Upper lobe of right lung (tissue), 1 donor: ENCODE results near the gene SLC39A11. TPM values are rescaled to one million over a fixed set of nuclear protein-coding genes. Genes with fewer than 3 reads are reported as not detected.

Source experiments
- ATAC-seq: fragments of 200-7000 bp; cut with Tn5 transposase; one replicate; pipeline ENCODE4 v1.9.1; 2020; ENCODE audit warnings: mild to moderate bottlenecking, moderate library complexity
- DNase-seq: peaks from one replicate; pipeline ENCODE4 v3.0.0-alpha.2; 2020
- H3K27ac ChIP-seq: fragments of 200-600 bp; one replicate; pipeline ENCODE4 v1.8.0; 2022
- H3K27me3 ChIP-seq: fragments of 200-600 bp; one replicate; pipeline ENCODE4 v1.8.0; 2022; ENCODE audit warnings: mild to moderate bottlenecking
- H3K36me3 ChIP-seq: fragments of 200-600 bp; one replicate; pipeline ENCODE4 v1.8.0; 2022
- H3K4me1 ChIP-seq: fragments of 200-600 bp; one replicate; pipeline ENCODE4 v1.8.0; 2022
- H3K4me3 ChIP-seq: fragments of 200-600 bp; one replicate; pipeline ENCODE4 v1.8.0; 2022; ENCODE audit warnings: mild to moderate bottlenecking
- H3K9me3 ChIP-seq: fragments of 200-600 bp; one replicate; pipeline ENCODE4 v1.8.0; 2022
- intact Hi-C: fragments of 100-400 bp; cut with DNase I; formaldehyde crosslinking; loops from one replicate; pipeline ENCODE4 v1.11.0; 2022
- total RNA-seq: library from RNA; stranded (reverse); fragmentation: NEBNext Ultra II Directional; extraction: Animal tissue kit (Norgen Biotek cat#: 25700); gene quantifications from one replicate; pipeline ENCODE4 v1.2.1, GENCODE V29; 2021
- TF ChIP-seq, protein P1 (sequence below): fragments of 200-600 bp; IDR thresholded peaks from one replicate; pipeline ENCODE4 v1.8.0; 2022; ENCODE audit warnings: antibody characterized with exemption
- donor health status: DM: no; HTN: yes; CAD: no; lungs with severe emphysema.

Gene SLC39A11
- total RNA-seq, 1 donor from 2014 or later, result 33.7 TPM

GRCh38 chr17:72843591-72843990, 248.9 kb downstream of the SLC39A11 start:
- DNase-seq (no peak), ATAC-seq (no peak)
- TF ChIP-seq, protein P1, sequence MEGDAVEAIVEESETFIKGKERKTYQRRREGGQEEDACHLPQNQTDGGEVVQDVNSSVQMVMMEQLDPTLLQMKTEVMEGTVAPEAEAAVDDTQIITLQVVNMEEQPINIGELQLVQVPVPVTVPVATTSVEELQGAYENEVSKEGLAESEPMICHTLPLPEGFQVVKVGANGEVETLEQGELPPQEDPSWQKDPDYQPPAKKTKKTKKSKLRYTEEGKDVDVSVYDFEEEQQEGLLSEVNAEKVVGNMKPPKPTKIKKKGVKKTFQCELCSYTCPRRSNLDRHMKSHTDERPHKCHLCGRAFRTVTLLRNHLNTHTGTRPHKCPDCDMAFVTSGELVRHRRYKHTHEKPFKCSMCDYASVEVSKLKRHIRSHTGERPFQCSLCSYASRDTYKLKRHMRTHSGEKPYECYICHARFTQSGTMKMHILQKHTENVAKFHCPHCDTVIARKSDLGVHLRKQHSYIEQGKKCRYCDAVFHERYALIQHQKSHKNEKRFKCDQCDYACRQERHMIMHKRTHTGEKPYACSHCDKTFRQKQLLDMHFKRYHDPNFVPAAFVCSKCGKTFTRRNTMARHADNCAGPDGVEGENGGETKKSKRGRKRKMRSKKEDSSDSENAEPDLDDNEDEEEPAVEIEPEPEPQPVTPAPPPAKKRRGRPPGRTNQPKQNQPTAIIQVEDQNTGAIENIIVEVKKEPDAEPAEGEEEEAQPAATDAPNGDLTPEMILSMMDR, result no peak
- H3K27ac ChIP-seq, result no peak overlapping the region
- H3K36me3 ChIP-seq, result no peaks in the 10 kb centered on the region
- H3K27me3 ChIP-seq, result no peaks in the 10 kb centered on the region
- H3K4me1 ChIP-seq, result no peaks in the 10 kb centered on the region
- intact Hi-C loops, result no loop called here
- H3K4me3 ChIP-seq, result no peak overlapping the region
- no peaks in the 10 kb centered on the region for H3K9me3 ChIP-seq

- Histone ChIP-seq H3K4me1 (no peaks in the 10 kb centered on the region), H3K27me3 (no peaks in the 10 kb centered on the region), H3K36me3 (no peaks in the 10 kb centered on the region), H3K9me3 (no peaks in the 10 kb centered on the region), H3K4me3 (no peak overlapping the region), H3K27ac (no peak overlapping the region)
- TF ChIP-seq, protein P1, result no peak
- ATAC-seq, result no peak
- no peak for DNase-seq
- intact Hi-C loops, result no loop called here
Observed at GRCh38 chr17:72840019-72840418, 252.5 kb downstream of the SLC39A11 start.

DNA sequence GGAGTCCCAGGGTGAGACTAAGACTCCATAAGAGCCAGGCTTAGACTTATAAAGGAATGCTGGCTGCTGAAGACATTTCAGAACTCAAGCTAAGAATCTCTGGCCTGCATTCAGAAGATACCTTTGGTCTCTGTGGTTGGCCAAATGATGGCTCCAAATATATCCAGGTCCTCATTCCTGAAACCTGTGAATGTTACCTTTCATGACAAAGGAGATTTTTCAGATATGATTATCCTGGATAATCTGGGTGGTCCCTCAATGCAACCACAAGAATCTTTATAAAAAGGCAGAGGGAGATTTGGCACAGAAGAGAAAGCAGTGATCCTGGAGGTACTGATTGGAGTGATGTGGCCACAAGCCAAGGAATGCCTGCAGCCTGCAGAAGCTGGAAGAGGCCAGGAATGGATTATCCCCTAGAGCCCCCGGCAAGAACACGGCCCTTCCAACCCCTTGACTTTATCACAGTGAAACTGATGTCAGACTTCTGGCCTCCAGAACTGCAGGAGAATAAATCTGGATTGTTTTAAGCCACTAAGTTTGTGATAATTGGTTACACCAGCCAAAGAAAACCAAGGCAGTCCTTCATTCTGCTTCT, 253.3 kb downstream of the SLC39A11 start:
- no peak for ATAC-seq
- no peaks in the 10 kb centered on the region for H3K27me3 ChIP-seq
- no peak overlapping the region for H3K4me3 ChIP-seq
- H3K4me1 ChIP-seq, result no peaks in the 10 kb centered on the region
- no peaks in the 10 kb centered on the region for H3K9me3 ChIP-seq
- DNase-seq, result no peak
- TF ChIP-seq, protein P1, result no peak
- intact Hi-C loops, result no loop called here
- H3K36me3 ChIP-seq, result no peaks in the 10 kb centered on the region
- no peak overlapping the region for H3K27ac ChIP-seq

GRCh38 chr17:72838581-72838980, 253.9 kb downstream of the SLC39A11 start:
- DNase-seq, result no peak
- TF ChIP-seq, protein P1, result no peak
- H3K9me3 ChIP-seq, result no peaks in the 10 kb centered on the region
- intact Hi-C loops, result no loop called here
- H3K4me3 ChIP-seq, result no peak overlapping the region
- ATAC-seq, result no peak
- no peaks in the 10 kb centered on the region for H3K36me3 ChIP-seq
- no peak overlapping the region for H3K27ac ChIP-seq
- H3K27me3 ChIP-seq, result no peaks in the 10 kb centered on the region
- no peaks in the 10 kb centered on the region for H3K4me1 ChIP-seq

- TF ChIP-seq, protein P1, result no peak
- no peaks in the 10 kb centered on the region for H3K4me1 ChIP-seq
- no peaks in the 10 kb centered on the region for H3K27me3 ChIP-seq
Observed at GRCh38 chr17:72838068-72838467, 254.4 kb downstream of the SLC39A11 start.

DNA sequence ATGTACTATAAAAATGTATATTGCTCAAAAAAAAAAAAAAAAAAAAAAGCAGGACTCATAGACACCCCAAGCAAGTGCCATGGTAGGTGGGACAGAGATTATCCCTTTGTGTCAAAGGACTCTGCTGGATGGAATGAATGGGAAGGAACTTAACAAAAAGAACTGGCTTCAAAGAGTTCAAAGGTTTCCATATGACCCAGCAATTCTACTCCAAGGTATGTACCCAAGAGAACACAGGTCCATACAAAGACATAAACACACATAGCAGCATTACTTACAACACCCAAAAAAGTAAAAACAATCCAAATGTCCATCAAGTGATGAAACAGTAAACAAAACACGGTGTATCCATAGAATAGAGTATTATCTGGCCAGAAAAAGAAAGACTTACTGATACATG, 255.2 kb downstream of the SLC39A11 start:
- Histone ChIP-seq H3K27me3 (no peaks in the 10 kb centered on the region), H3K9me3 (no peaks in the 10 kb centered on the region), H3K4me1 (no peaks in the 10 kb centered on the region), H3K4me3 (no peak overlapping the region), H3K36me3 (no peaks in the 10 kb centered on the region), H3K27ac (no peak overlapping the region)
- intact Hi-C loops, result no loop called here
- TF ChIP-seq, protein P1, result no peak
- ATAC-seq (no peak), DNase-seq (no peak)

More at GRCh38 chr17:72838068-72838467, 254.4 kb downstream of the SLC39A11 start:
- H3K4me3 ChIP-seq, result no peak overlapping the region
- DNase-seq, result no peak
- H3K27ac ChIP-seq, result no peak overlapping the region
- H3K9me3 ChIP-seq, result no peaks in the 10 kb centered on the region
- intact Hi-C loops, result no loop called here
- H3K36me3 ChIP-seq, result no peaks in the 10 kb centered on the region
- no peak for ATAC-seq
